Measurements from ENCODE around the gene MIA. TPM values are rescaled to one million over a fixed set of nuclear protein-coding genes. Genes with fewer than 3 reads are reported as not detected.

MIA gene
- total and polyA plus RNA-seq, 2 donors, result 2.9 to 11.8 TPM

DNA sequence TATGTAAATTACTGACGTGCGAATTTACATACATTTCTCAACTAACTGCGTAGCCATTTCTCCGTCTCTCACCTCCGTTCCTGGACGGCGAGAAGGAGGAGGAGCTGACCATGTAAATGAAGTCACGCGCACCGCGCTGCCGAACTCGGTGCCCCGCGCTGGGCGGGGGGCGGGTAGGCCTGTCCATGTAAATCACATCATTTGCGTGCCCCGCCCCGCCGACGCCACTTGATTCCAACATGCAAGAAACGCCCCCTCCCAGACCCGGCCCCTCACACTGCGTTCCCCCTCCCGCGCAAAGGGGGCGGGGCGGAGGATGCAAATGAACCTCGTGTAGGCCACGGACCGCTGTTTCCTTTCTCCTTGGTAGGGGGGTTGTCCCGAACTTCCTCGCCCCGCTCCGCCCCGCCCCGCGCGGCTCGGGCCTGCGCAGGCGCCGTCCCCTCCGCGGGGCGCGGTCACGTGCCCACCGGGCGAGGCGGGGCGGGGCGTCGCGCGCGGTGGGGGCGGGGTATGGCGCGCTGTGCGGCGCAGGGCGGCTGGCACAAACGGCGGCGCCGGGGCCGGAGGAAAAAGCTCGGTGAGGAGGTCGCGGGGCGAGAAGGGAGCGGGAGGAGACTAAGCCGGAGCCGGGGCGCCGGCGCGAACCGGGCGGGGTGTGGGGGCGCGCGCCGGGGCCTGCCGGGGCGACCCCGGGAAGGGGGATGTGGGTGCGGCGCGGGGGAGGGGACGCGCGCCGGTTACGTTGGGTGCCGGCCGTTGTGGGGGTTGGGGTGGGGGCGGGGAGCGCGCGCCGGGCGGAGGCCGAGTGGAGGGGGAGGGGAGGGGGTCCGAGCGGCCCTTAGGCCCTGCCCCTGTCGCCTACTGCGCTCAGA, 23.6 kb downstream of the MIA start, which contains the start of gene EGLN2:
EGLN2 (plus strand) TSS at position 509 of the 875 bp plus-strand sequence. CDS start 1,382 bp downstream, outside the sequence.
- peak; percentile 99 for DNase-seq (ENCODE audit: extremely low spot score)
- under 1% methylated on average over 99 of the region's 110 CpGs for WGBS
- peak within 1 kb of the TSS; percentile 90 for H3K4me3 ChIP-seq (ENCODE audit: low read depth, low read length)
- peaks cover 5% of the 10 kb centered on the region for H3K36me3 ChIP-seq (ENCODE audit: insufficient read depth)
- no peaks in the 10 kb centered on the region for H3K4me1 ChIP-seq (ENCODE audit: insufficient read depth)
- peak within 1 kb of the TSS; percentile 94 for H3K27ac ChIP-seq (ENCODE audit: low read depth)

DNA sequence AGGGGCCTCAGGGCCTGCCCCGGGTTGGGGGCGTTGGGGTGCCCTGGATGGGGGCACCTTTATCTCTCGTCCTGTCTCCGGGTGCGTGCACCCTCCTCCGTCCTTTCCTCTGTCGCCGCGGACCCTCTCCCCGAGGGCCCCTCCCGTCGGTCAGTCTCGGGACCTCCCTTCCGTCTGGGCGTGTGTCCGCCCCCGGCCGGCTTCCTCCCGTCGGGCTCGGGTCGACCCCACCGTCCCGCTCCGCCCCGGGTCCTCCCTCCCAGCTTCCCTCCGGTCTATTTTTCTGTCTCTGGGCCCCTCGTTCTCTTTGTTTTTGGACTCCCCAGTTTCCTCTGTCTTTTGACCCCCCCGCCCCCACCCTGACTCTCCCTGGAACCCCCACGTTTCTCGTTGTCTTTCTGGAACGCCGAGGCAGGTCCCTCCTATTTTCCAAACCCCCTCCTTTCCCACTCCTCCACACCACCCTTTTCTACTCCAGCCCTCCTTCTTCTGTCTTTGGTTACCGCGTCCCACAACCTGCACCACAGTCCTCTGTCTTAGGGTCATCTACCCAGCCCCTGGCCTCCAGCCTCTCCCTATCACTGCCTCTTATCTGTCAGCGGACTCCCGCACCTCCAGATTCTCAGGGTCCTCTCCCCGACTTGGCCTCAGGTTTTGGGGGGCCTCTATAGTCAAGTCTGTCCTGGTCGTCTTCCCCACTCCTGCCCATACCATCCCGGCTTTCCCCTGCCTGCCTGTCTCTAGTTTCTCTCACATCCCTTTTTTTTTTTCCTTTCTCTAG, 24.4 kb downstream of the MIA start:
- no peak for DNase-seq (ENCODE audit: extremely low spot score)
- Histone ChIP-seq H3K4me1 (ENCODE audit: insufficient read depth) (no peaks in the 10 kb centered on the region), H3K4me3 (ENCODE audit: low read depth, low read length) (peak overlapping the region; percentile 90), H3K27ac (ENCODE audit: low read depth) (peak overlapping the region; percentile 94), H3K36me3 (ENCODE audit: insufficient read depth) (peaks cover 5% of the 10 kb centered on the region)
- 1% methylated on average over 40 of the region's 40 CpGs for WGBS

DNA sequence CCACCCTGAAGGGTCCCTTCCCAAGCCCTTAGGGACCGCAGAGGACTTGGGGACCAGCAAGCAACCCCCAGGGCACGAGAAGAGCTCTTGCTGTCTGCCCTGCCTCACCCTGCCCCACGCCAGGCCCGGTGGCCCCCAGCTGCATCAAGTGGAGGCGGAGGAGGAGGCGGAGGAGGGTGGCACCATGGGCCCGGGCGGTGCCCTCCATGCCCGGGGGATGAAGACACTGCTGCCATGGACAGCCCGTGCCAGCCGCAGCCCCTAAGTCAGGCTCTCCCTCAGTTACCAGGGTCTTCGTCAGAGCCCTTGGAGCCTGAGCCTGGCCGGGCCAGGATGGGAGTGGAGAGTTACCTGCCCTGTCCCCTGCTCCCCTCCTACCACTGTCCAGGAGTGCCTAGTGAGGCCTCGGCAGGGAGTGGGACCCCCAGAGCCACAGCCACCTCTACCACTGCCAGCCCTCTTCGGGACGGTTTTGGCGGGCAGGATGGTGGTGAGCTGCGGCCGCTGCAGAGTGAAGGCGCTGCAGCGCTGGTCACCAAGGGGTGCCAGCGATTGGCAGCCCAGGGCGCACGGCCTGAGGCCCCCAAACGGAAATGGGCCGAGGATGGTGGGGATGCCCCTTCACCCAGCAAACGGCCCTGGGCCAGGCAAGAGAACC, 25.1 kb downstream of the MIA start:
- Histone ChIP-seq H3K36me3 (ENCODE audit: insufficient read depth) (peaks cover 5% of the 10 kb centered on the region), H3K4me1 (ENCODE audit: insufficient read depth) (no peaks in the 10 kb centered on the region), H3K4me3 (ENCODE audit: low read depth, low read length) (peak overlapping the region; percentile 90), H3K27ac (ENCODE audit: low read depth) (peak overlapping the region; percentile 54)
- no peak for DNase-seq (ENCODE audit: extremely low spot score)
- 65% methylated on average over 27 of the region's 27 CpGs for WGBS

DNA sequence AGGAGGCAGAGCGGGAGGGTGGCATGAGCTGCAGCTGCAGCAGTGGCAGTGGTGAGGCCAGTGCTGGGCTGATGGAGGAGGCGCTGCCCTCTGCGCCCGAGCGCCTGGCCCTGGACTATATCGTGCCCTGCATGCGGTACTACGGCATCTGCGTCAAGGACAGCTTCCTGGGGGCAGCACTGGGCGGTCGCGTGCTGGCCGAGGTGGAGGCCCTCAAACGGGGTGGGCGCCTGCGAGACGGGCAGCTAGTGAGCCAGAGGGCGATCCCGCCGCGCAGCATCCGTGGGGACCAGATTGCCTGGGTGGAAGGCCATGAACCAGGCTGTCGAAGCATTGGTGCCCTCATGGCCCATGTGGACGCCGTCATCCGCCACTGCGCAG, 25.7 kb downstream of the MIA start:
- H3K4me1 ChIP-seq (ENCODE audit: insufficient read depth), result no peaks in the 10 kb centered on the region

DNA sequence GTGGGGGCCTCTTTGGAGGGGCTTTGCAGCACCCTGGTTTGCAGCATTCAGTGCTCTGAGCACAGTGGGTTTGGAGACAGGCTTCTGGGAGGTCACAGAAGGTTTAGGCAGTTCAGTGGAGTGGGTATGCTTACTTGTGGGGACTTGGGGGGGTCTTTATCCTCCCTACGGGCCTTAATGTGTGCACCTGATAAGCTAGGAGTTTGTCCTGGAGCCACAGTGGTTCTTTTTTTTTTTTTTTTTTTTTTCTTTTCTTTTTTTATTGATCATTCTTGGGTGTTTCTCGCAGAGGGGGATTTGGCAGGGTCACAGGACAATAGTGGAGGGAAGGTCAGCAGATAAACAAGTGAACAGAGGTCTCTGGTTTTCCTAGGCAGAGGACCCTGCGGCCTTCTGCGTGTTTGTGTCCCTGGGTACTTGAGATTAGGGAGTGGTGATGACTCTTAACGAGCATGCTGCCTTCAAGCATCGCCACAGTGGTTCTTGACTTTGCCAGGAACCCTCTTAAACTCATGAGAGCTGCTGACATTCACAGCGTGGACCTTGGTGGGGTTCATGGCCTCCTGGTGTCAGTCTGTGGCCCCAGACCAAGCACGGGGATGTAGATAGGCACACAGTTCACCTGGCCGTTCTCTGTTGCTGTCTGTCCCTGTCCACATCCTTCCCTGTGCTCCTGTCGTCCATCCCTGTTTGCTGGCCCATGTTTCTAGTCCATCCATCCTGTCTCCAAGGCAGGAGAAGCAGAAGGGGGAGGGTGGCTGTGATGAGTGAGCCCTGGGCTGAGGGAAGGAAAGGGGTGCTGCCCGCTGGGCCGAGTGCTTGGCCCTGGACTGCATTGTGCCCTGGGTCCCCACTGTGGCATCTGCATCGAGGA, 26.3 kb downstream of the MIA start:
- peak overlapping the region; percentile 27 for H3K27ac ChIP-seq (ENCODE audit: low read depth)
- WGBS, result 43% methylated on average over 13 of the region's 13 CpGs
- no peak overlapping the region for H3K4me3 ChIP-seq (ENCODE audit: low read depth, low read length)
- peaks cover 5% of the 10 kb centered on the region for H3K36me3 ChIP-seq (ENCODE audit: insufficient read depth)
- no peaks in the 10 kb centered on the region for H3K4me1 ChIP-seq (ENCODE audit: insufficient read depth)
- no peak for DNase-seq (ENCODE audit: extremely low spot score)

More for the DNA sequence above, 25.7 kb downstream of the MIA start:
- no peak for DNase-seq (ENCODE audit: extremely low spot score)
- Histone ChIP-seq H3K4me3 (ENCODE audit: low read depth, low read length) (no peak overlapping the region), H3K27ac (ENCODE audit: low read depth) (no peak overlapping the region), H3K36me3 (ENCODE audit: insufficient read depth) (peaks cover 5% of the 10 kb centered on the region)
- 83% methylated on average over 27 of the region's 27 CpGs for WGBS

DNA sequence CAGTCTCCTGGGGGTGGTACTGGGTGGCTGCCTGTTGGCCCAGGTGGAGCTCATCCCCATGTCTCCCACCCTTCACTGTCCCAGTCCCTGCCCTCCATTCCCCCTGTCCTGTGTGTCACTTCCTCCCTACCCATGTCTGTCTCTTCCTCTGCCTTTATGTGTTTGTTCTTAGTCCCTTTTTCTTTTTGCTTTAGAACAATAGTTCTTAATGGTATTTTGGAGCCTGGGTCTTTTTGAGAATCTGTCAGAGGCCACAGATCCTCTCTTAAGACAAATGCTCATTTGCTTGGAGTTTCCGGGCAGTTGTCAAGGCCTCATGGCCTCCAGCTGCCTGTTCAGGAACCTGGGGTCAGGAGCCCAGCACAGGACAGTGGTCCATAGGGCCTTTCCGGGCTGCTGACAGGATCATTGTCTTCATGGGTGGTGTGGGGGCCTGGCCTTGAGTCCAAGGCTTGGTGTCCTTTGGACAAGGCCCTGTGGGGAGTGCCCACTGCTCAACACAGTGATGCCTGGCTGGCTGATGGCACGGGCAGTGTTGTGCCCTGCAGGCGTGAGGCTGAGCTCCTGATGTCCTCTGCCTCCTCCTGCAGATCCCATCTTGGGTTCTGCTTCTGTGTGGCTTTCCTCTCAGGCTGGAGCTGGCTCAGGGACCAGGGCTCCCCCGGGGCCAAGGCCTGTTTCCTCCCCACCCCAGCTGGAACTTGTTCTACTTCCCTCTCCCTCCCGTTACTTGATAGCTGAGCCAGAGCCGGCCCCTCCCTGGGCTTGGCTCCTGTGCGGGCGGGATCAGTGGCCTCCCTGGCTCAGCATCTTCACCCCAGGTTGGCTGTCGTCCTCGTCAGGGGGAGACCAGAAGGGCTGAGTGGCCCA, 27.2 kb downstream of the MIA start:
- DNase-seq (ENCODE audit: extremely low spot score), result no peak
- peak overlapping the region; percentile 40 for H3K27ac ChIP-seq (ENCODE audit: low read depth)
- 13% methylated on average over 11 of the region's 11 CpGs for WGBS
- peaks cover 5% of the 10 kb centered on the region for H3K36me3 ChIP-seq (ENCODE audit: insufficient read depth)
- no peak overlapping the region for H3K4me3 ChIP-seq (ENCODE audit: low read depth, low read length)
- H3K4me1 ChIP-seq (ENCODE audit: insufficient read depth), result no peaks in the 10 kb centered on the region

DNA sequence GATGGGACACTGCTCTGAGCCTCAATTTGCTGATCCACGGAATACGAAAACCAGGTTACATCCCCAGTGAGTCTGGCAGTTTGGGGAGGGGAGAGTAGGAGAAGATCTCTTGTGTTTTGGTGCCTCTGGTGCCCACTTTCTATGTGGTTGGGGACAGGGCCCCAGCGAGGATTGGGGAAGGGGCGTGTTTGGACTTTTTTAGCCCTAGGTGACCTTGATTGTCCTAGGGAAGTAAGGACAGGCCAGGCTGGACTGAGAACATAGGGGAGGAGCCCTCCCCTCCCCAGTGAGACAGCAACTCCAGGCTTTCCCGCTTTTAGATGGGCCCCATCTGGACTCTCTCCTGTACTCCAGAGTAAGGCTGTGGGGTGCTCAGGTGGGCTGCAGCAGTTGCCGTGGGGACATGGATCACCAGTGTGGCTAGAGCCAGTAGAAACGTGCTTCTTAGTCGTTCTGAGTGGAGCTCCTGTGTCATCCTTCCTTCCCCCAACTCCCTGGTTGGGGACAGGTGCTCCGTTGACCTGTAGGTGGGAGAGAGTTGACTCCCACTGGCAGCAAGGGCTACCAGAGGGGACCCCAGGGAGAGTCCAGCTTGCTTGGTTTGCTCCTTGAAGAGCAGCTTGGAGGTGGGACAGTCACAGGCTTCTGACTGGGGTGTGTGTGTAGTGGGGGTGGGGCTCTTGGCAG, 28.0 kb downstream of the MIA start:
- H3K27ac ChIP-seq (ENCODE audit: low read depth), result peak overlapping the region; percentile 40
- peaks cover 5% of the 10 kb centered on the region for H3K36me3 ChIP-seq (ENCODE audit: insufficient read depth)
- H3K4me3 ChIP-seq (ENCODE audit: low read depth, low read length), result no peak overlapping the region
- WGBS, result 49% methylated on average over 9 of the region's 9 CpGs
- DNase-seq (ENCODE audit: extremely low spot score), result no peak
- H3K4me1 ChIP-seq (ENCODE audit: insufficient read depth), result no peaks in the 10 kb centered on the region

DNA sequence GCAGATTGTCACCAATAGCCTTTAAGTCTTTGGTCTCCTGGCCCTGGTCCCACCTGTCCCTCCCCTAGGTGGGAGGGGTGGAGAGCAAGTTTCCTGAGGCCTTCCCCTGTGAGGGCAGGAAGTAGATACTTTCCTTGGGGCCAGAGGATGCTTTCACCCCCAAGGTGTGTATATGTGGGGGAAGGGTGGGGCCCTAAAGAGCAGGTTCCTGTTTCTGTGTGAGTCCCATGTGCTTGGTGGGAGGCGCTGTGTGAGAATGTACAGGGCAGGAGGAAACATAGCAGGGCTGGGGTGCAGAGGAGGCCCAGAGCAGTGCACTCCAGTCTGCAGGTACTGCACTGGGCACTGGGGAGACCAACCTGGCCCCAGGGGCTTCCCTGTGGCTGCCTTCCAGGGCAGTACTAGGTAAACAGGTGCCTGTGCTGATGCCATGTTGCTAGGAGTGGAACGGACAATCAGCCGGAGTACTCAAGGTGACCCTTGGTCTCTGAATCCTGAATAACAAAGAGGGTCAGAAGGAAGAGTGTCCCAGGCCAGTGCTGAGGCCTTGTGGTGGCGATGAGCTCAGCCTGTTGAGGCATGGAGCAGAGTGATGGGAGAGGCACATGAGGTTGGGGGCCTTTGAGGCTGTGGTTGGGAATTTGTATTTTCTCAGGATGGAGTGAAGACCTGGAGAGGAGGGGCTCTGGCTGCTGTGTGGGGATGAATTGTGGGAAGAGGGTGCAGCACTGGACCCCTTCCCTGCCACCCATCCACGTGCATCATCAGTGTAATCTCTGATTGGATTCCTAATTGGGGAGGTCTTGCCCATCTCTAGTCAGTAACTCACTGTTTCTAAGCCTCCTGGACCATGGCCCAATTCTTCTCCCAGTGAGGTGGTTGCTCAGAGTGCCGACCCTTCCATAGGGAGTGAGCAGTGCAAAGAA, 28.8 kb downstream of the MIA start:
- H3K4me3 ChIP-seq (ENCODE audit: low read depth, low read length), result no peak overlapping the region
- 68% methylated on average over 6 of the region's 6 CpGs for WGBS
- no peak for DNase-seq (ENCODE audit: extremely low spot score)
- H3K36me3 ChIP-seq (ENCODE audit: insufficient read depth), result peaks cover 5% of the 10 kb centered on the region
- peak overlapping the region; percentile 43 for H3K27ac ChIP-seq (ENCODE audit: low read depth)
- no peaks in the 10 kb centered on the region for H3K4me1 ChIP-seq (ENCODE audit: insufficient read depth)

DNA sequence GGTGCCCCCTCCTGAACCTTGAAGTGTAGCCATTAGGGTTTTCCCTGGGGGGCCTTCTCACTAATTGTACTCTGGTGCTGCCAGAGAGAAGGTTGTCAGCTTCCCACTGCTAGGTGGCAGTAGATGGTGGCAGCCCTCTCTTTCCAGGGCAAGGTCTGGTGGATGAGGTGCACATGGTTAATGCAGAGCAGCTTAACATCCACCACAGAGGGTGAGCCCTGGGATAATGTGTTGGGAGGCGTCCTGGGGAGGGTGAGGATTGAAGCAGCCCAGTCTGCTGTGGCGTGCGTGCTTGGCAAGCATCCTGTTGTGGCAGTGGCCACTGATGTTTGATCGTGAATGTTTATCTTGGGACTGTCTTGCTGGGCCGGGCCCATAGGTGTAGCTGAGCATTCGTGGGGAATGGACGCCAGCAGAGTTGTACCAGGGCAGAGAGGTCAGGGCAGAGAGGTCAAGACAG, 29.5 kb downstream of the MIA start:
- peaks cover 5% of the 10 kb centered on the region for H3K36me3 ChIP-seq (ENCODE audit: insufficient read depth)
- no peak for DNase-seq (ENCODE audit: extremely low spot score)
- H3K4me3 ChIP-seq (ENCODE audit: low read depth, low read length), result no peak overlapping the region
- peak overlapping the region; percentile 43 for H3K27ac ChIP-seq (ENCODE audit: low read depth)
- H3K4me1 ChIP-seq (ENCODE audit: insufficient read depth), result no peaks in the 10 kb centered on the region
- 38% methylated on average over 7 of the region's 7 CpGs for WGBS

DNA sequence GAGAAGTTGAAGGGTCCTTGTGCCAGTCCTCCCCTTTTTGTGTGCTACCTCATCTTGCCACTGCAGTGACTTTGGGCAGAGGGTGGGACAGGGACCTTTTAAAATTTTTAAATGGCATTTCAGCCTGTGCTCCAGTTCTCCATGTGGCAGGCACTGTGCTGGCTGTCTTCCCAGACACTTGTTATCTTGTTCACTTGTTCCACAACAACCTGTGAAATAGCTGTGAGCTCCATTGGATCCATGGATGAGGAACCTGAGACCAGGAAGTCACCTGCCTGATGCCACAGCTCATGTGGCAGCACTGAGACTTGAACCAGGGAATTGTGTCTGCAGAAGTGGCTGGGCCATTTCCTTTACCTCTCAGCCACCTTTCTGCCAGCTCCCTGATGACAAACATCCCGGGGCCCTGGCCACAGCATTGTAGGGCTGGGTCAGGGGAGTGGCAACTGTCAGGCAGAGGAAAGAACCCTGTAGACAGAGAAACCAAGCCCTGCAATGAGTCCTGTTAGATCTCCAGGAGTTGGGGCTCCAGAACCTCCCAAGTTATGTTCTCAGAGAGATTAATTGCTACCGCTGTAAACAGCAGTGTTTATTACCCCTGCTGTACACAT, 30.0 kb downstream of the MIA start:
- H3K36me3 ChIP-seq (ENCODE audit: insufficient read depth), result peaks cover 5% of the 10 kb centered on the region
- 61% methylated on average over 2 of the region's 2 CpGs for WGBS

More for the DNA sequence above, 30.0 kb downstream of the MIA start:
- Histone ChIP-seq H3K27ac (ENCODE audit: low read depth) (no peak overlapping the region), H3K4me3 (ENCODE audit: low read depth, low read length) (no peak overlapping the region), H3K4me1 (ENCODE audit: insufficient read depth) (no peaks in the 10 kb centered on the region)
- DNase-seq (ENCODE audit: extremely low spot score), result no peak
